Spleen (tissue), 7 donors: ENCODE measurements around the gene OSBPL10.

Experiments
- CTCF ChIP-seq, 11 experiments: fragments of 200-600 bp in 7 of 11; fragments of 450-650 bp in 4 of 11; sonication (generic) in 4 of 11; IDR thresholded peaks in 8 of 11; conservative IDR thresholded peaks in 3 of 11; 1 replicate in 7 of 11; 2 replicates in 4 of 11; pipeline versions ENCODE4 v1.4.0 to v1.8.0; 2016 to 2021; ENCODE audit warnings: antibody characterized with exemption in 11 of 11, inconsistent platforms in 4 of 11, mild to moderate bottlenecking in 1 of 11
- POLR2AphosphoS5 ChIP-seq, 3 donors: sonication (generic); formaldehyde crosslinking; IDR thresholded peaks; one replicate each; pipeline ENCODE4 v1.5.1; 2017; ENCODE audit warnings: antibody characterized with exemption in 3 of 3
- donor health status: DM: no; HTN: no; CAD: no; lungs with moderate emphysema.
- donor health status: DM: no; HTN: no; CAD: no.
- donor health status: DM: no; HTN: no; CAD: no.

DNA sequence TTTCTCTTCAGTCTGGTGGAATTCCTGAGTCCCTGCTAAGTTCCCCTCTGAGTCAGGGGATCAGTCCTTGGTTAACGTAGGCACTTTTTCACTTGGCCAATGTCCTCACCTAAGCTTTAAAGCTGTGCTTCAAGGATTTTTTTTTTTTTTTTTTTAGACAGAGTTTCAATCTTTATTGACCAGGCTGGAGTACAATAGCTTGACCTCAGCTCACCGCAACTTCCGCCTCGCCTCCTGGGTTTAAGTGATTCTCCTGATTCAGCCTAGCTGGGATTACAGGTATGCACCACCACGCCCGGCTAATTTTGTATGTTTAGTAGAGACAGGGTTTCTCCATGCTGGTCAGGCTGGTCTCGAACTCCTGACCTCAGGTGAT is 228.0 kb downstream of the OSBPL10 start:
- TF ChIP-seq CTCF (IDR thresholded peaks at IDR 0.05 in 8 of 11, conservative IDR thresholded peaks at IDR 0.05 in 3 of 11) (no peak), POLR2AphosphoS5 (IDR thresholded peaks at IDR 0.05) (no peak)
